GM13977 (cell line): ENCODE results near the gene MACROD2.

Source experiments
- DNase-seq: peaks from one replicate; pipeline ENCODE4 v3.0.0; 2012; ENCODE audit warnings: low spot score
- CTCF ChIP-seq: IDR thresholded peaks from 2 replicates; pipeline ENCODE4 v1.5.1; 2012; ENCODE audit warnings: mild to moderate bottlenecking, control low read depth; ENCODE audit not compliant: insufficient read depth; ENCODE audit errors: extremely low read depth, missing control alignments
- in situ Hi-C: fragments of 300-500 bp; cut with MboI; formaldehyde crosslinking; loops from one replicate; pipeline ENCODE4 v1.12.0; 2022; ENCODE audit warnings: low sequenced_read_pairs, low pct_unique_long_range_greater_than_20kb, mixed read lengths, inconsistent platforms; ENCODE audit not compliant: unreplicated experiment

Gene MACROD2

GRCh38 chr20:14890713-14891112 lies 895.4 kb downstream of the MACROD2 start:
- no peak for DNase-seq
- TF ChIP-seq CTCF: no peak
- in situ Hi-C loops: no loop called here

- no peak for DNase-seq
- TF ChIP-seq CTCF: no peak
- in situ Hi-C loops: no loop called here
These were observed 897.5 kb downstream of the MACROD2 start for GRCh38 chr20:14892782-14893181.

- in situ Hi-C loops: no loop called here
- no peak for TF ChIP-seq CTCF
- DNase-seq: no peak
These were observed 901.3 kb downstream of the MACROD2 start for GRCh38 chr20:14896569-14896968.

GRCh38 chr20:14897608-14898007 lies 902.3 kb downstream of the MACROD2 start:
- in situ Hi-C loops: no loop called here
- no peak for TF ChIP-seq CTCF
- no peak for DNase-seq

GRCh38 chr20:14902432-14903089 lies 907.2 kb downstream of the MACROD2 start:
- TF ChIP-seq CTCF: no peak
- DNase-seq: no peak
- in situ Hi-C loops: no loop called here

GRCh38 chr20:14906908-14907434 lies 911.7 kb downstream of the MACROD2 start:
- TF ChIP-seq CTCF: no peak
- DNase-seq: no peak
- in situ Hi-C loops: no loop called here

GRCh38 chr20:14910126-14910525 lies 914.8 kb downstream of the MACROD2 start:
- no peak for TF ChIP-seq CTCF
- in situ Hi-C loops: no loop called here
- no peak for DNase-seq
